ENCODE data around the gene TATDN2. TPM values are rescaled to one million over a fixed set of nuclear protein-coding genes. Genes with fewer than 3 reads are reported as not detected.

Gene TATDN2
- total RNA-seq, 3 donors from 2014 or later, result 29.8 to 34.9 (median 34.4) TPM

DNA sequence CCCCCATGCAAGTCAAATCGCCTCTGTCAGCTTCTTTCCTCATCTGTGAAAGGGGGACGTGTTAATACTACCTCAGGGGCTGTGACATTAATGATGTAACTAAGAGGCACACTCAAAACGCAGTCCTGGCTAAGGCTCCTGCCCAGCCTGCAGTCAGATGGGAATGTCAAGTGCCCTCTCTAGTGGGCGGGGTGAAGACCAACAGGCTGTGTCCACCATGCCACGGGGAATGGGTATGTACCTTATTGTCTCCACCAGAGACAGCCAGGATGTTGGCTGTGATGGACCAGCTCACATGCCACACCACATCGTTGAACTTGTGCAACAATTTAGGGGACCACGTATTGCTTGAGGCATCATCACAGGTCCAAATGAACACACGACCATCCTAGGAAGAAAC is 55.5 kb downstream of the TATDN2 start:
- no peak overlapping the region for H3K4me3 ChIP-seq
- no peaks in the 10 kb centered on the region for H3K9me3 ChIP-seq
- no peaks in the 10 kb centered on the region for H3K4me1 ChIP-seq (ENCODE audit: low read depth)
- TF ChIP-seq, protein P1, sequence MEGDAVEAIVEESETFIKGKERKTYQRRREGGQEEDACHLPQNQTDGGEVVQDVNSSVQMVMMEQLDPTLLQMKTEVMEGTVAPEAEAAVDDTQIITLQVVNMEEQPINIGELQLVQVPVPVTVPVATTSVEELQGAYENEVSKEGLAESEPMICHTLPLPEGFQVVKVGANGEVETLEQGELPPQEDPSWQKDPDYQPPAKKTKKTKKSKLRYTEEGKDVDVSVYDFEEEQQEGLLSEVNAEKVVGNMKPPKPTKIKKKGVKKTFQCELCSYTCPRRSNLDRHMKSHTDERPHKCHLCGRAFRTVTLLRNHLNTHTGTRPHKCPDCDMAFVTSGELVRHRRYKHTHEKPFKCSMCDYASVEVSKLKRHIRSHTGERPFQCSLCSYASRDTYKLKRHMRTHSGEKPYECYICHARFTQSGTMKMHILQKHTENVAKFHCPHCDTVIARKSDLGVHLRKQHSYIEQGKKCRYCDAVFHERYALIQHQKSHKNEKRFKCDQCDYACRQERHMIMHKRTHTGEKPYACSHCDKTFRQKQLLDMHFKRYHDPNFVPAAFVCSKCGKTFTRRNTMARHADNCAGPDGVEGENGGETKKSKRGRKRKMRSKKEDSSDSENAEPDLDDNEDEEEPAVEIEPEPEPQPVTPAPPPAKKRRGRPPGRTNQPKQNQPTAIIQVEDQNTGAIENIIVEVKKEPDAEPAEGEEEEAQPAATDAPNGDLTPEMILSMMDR (IDR thresholded peaks at IDR 0.05), result no peak
- peaks cover 22% of the 10 kb centered on the region for H3K36me3 ChIP-seq (ENCODE audit: low read depth)
- DNase-seq (no peak), ATAC-seq (no peak)
- intact Hi-C loops (cut with DNase I, micrococcal nuclease), result no loop called here

DNA sequence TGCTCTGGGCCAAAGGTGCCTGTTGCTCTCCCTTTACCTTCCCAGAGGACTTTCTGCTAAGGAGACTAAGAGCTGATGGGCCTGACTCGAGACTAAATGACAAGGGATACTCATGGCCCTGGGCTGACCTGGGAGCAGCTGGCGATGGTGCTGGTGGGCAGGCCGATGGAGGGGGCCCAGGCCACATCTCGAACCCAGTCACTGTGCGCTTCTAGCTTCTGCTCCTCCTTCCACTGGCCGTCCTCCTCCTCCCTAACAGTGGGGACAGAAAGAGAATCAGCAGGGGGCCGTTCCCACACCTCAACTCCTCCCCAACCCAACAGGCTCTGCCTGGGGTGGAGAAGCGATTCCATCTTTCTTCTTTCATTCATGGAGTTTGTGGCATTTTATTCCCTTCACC is 56.6 kb downstream of the TATDN2 start:
- TF ChIP-seq, protein P1 (IDR thresholded peaks at IDR 0.05), result no peak

DNA sequence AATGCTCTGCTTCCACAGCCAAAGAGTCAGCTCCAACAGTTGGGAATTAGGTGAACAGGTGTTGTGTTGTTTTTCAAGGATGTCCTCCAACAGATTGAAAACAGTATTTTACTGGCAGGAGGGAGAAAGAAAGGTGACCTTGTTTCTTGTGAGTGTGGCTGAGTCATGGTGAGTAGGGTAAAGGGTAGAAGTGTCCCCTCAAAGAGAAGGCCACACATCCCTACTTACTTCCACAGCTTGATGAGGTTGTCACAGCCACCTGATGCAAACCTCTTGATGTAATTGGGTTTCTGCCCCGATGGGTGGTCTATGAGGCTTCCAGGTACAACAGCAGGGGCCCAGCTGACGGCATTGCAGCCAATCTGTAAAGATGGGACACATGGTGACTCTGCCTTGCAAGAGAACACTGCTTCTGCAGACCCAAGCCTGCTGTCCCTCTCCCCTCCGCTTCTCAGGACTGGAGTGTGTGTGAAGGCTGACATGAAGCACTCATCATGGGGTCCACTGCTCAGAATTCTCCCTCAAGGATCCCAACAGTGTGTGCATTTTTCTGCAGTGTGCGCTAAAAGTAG is 57.2 kb downstream of the TATDN2 start:
- Histone ChIP-seq H3K9me3 (no peaks in the 10 kb centered on the region), H3K36me3 (ENCODE audit: low read depth) (peaks cover 22% of the 10 kb centered on the region), H3K4me3 (no peak overlapping the region), H3K4me1 (ENCODE audit: low read depth) (no peaks in the 10 kb centered on the region)
- TF ChIP-seq, protein P1 (IDR thresholded peaks at IDR 0.05), result no peak
- no peak for DNase-seq
- ATAC-seq, result no peak
- intact Hi-C loops (cut with DNase I, micrococcal nuclease), result no loop called here

More for the DNA sequence above, 56.6 kb downstream of the TATDN2 start:
- Histone ChIP-seq H3K9me3 (no peaks in the 10 kb centered on the region), H3K36me3 (ENCODE audit: low read depth) (peaks cover 22% of the 10 kb centered on the region), H3K4me3 (no peak overlapping the region), H3K4me1 (ENCODE audit: low read depth) (no peaks in the 10 kb centered on the region)
- intact Hi-C loops (cut with DNase I, micrococcal nuclease), result no loop called here
- DNase-seq (no peak), ATAC-seq (no peak)

DNA sequence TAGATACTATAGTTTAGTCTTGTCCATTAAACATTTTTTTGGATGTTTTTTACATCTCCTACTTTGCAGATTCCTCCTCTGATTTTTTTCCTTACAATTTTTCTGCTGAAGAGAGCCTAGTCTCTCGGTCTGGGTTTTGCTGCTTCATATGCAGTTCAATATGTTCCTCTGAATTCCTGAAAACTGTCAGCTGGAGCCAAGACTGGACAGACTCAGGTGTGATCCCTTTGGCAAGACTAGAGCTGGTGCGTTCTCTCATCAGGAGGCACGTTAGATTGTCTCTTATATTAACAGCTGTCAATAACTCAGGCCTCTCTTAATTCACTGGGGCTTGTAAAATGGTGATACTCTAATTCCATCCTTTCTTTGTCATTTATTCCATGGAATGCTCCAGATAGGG is 57.9 kb downstream of the TATDN2 start:
- no peak for DNase-seq
- no peaks in the 10 kb centered on the region for H3K4me1 ChIP-seq (ENCODE audit: low read depth)
- no peaks in the 10 kb centered on the region for H3K9me3 ChIP-seq
- TF ChIP-seq, protein P1 (IDR thresholded peaks at IDR 0.05), result no peak
- ATAC-seq, result no peak
- no peak overlapping the region for H3K4me3 ChIP-seq
- intact Hi-C loops (cut with DNase I, micrococcal nuclease), result no loop called here
- H3K36me3 ChIP-seq (ENCODE audit: low read depth), result peaks cover 28% of the 10 kb centered on the region

DNA sequence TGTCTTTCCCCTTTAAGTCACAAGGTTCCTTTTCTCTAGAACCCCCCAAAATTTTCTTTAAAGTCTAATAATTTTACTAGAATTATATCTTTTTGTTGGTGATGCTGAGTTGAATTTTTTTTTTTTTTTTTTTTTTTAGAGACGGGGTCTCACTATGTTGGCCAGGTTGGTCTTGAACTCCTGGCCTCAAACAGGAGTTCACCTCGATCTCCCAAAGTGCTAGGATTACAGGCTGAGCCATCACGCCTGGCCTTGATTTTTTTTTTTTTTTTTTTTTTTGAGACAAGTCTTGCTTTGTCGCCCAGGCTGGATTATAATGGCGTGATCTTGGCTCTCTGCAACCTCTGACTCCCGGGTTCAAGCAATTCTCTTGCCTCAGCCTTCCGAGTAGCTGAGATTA is 60.4 kb downstream of the TATDN2 start:
- intact Hi-C loops (cut with DNase I, micrococcal nuclease), result no loop called here
- TF ChIP-seq, protein P1 (IDR thresholded peaks at IDR 0.05), result no peak
- Histone ChIP-seq H3K4me3 (no peak overlapping the region), H3K9me3 (no peaks in the 10 kb centered on the region), H3K36me3 (ENCODE audit: low read depth) (peaks cover 19% of the 10 kb centered on the region), H3K4me1 (ENCODE audit: low read depth) (no peaks in the 10 kb centered on the region)
- no peak for DNase-seq
- ATAC-seq, result no peak

DNA sequence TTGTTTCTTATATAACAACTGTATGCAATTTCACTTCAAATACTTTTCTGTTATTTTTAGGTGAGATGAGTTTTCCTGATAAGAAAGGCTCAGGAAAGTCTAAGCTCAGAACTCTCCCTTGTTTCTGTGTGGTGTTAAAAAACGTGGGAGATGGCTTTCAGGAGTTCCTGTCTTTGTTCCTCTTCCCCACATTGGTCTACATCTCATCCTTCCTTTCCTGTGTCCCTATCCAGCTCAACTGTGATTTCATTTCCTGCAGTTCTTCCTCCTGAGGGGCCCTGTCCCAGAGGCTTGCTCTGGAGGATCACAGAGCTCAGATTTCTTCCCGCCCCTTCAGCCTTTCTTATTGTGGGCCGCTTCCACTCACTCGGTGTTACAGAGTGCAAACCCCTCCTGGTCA is 61.5 kb downstream of the TATDN2 start:
- H3K4me1 ChIP-seq (ENCODE audit: low read depth), result no peaks in the 10 kb centered on the region
- no peak overlapping the region for H3K4me3 ChIP-seq
- TF ChIP-seq, protein P1 (IDR thresholded peaks at IDR 0.05), result no peak
- no peaks in the 10 kb centered on the region for H3K9me3 ChIP-seq
- intact Hi-C loops (cut with DNase I, micrococcal nuclease), result no loop called here
- no peak for DNase-seq
- ATAC-seq, result no peak
- peaks cover 19% of the 10 kb centered on the region for H3K36me3 ChIP-seq (ENCODE audit: low read depth)
